Globus pallidus (tissue), 1 donor: Measurements from ENCODE around the gene CEP295NL.
"Not testable (repeated sequence)": the region's sequence is repeated elsewhere in the genome, so short reads cannot be mapped to it uniquely, and the experiment has no call there.

Experiments used
- DNase-seq: peaks from one replicate; pipeline ENCODE4 v3.0.0-alpha.2; 2015; ENCODE audit warnings: low spot score

CEP295NL gene

DNA sequence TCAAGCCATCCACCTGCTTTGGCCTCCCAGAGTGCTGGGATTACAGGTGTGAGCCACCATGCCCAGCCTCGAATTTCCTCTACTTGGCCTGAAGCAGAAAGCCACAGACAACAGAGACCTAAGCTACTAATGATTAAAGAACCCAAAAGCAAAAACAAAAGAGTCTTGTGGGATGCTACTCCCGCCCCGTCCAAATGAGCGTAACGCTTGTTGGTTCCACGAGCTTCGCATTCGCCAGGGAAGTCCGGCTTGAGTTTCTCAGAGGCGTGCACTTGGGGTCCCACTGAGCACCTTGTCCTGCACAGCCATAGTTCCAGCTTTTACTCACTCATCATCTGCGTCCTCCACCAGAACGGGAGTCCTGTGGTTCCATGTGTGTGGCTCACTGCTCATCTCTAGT is 16.0 kb downstream of the CEP295NL start:
- no peak for DNase-seq

DNA sequence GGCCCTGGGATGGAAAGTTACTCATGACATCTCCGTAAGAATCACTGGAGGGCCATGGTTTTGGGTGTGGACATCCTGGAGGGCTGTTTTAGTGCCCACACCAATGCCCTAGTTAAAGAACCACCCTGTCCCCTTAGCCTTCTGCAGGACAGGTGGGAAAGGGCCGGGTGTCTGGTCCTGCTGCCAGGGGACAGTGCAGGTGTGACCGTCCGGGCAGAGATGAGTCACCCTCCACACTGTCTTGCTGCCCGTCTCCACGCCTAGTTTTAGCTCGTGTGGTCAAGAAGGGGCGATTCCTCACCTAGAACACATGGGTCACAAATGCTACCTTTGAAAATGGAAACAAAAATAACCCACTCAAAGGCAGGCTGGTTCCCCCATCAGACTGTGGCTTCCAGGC is 17.0 kb downstream of the CEP295NL start:
- no peak for DNase-seq

DNA sequence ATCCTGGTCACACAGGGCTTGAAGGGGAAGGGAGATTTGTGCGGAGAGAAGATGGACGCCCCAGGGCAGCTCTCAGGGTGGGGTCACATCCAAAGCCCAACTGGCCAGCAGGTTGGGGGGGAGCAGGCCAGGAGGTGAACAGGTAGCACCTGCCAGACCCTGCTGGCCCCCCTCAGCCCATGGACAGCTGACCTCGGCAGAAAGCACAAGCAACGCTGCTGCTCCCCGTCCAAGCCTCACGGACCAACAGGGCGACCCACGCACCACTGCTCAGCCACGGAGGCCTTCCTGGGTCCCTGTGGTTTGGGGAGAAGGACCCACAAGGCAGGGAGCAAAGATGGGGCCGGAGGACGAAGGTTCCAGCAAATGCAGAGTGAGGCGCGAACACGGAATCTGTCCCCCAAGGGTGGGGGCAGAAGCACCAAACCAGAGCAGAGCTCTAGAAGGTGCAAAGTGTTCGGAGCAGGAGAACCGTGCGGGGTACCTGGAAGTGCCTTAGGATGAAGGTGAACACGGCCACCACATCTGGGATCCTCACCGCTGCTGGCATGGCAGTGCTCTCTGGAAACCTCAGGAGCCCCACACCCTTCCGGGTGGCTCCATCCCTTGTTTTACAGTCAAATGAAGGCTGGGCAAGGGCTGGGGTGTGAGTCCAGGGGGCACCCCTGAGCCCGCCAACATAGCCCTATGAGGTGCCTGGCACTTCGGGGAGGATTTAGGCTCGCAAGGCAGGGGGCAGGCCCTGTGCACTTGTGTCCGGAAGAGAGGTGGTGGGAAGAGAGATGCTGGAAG is 17.9 kb downstream of the CEP295NL start:
- DNase-seq = no peak

DNA sequence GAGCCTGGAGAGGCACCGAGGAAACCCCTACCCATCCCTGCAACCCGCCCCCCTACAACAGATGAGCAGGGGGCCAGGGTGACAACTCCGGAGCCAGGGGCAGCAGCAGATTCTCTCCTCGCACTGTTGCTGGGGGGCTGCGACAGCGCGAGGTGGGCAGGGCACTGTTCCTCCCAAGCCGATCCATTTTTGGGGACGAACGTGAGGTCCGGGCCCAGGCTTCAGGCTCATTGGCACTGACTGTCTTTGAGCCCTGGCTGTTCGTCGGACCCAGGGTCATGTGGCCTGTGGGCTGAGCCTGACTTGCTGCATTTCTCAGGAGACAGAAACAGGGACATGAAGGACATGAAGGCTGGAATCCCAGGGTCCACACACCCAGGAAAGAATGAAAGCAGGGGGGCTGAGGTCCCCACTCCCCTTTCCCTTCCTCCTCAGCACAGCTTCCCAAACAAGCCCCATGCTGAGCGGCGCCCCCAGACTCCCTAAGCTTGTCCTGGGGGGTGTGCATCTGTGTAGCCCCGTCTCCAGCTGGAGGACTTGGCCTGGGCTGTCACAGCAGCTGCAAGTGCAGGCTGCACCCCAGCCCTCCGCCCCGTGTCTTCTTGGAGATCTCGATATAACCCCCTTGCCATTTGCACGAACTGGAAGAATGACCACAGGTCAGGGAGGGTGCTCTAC is 18.7 kb downstream of the CEP295NL start:
- DNase-seq = peak; percentile 90

DNA sequence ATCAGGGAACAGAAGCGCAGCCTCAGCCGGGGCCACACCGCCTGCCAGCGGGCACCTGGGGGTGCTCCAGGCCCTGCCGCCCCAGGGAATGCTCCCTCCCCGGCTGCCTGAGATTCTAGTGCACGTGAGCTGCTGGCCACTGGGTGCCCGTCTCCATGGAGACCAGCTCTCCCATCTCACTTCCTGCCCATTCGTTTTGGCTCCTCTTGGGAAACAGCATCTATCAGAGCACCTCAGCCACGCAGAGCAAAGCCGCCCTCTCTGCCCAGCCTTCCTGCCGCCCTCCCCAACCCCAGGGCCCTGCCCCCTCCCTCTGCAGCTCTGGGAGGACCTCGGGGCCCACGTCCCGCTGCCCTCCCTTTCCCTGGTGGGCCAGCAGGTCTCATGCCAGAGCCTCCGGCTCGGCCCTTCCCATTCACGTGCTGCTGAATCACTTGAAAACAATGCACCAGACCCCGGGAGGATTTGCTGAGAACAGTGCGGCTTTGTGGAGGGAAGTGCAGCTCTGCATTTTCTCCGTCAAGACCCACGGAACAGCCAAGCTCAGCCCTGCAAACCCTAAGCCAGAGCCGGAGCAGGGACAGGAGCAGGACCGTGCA is 19.4 kb downstream of the CEP295NL start:
- peak; percentile 97 for DNase-seq

DNA sequence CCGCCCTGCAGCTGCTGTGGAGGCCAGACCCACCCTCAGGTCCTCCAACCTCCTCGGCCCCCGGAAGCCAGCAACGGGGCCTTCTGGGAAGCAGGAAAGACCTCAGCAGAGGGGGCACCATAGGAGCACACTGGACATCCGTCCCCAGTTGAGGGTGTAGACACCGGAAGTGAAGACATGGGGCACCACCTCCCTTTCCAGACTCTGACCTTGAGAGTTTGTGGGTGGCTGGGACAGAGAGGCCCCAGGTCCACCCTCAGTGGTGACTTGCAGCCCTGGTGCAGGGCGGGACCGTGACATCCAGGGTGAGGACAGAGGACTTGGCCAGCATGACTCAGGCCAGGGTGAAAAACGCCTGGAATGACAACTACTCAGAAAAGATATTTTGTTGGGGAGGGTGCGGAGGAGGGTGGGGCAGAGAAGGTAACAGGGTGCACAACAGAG is 19.9 kb downstream of the CEP295NL start:
- DNase-seq = no peak

DNA sequence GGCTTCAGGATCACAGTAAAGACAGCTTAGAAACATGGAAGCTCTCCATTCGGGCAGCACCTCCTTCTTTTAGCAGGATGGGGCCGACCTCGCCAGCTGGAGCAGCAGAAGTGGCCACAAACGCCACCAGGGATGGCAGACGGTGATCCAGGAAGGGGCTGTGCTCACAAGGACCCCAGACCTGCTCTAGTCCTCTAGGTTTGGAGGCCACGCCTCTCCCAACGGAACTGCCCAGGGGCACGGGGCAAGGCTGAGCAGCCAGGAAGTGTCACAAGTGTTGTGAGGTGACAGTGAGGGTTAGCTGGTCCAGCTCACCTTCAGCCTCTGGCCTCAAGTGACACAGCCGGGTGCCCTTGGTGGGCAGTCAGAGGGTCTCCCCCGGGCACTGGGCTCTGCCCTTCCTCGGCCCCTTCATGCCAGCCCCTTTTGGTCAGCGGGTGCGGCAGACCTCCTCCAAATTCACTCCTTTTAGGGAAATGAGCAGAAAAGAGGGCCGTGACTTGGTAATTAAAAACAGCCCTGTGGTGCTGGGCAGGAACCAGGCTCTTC is 20.4 kb downstream of the CEP295NL start:
- DNase-seq = no peak

DNA sequence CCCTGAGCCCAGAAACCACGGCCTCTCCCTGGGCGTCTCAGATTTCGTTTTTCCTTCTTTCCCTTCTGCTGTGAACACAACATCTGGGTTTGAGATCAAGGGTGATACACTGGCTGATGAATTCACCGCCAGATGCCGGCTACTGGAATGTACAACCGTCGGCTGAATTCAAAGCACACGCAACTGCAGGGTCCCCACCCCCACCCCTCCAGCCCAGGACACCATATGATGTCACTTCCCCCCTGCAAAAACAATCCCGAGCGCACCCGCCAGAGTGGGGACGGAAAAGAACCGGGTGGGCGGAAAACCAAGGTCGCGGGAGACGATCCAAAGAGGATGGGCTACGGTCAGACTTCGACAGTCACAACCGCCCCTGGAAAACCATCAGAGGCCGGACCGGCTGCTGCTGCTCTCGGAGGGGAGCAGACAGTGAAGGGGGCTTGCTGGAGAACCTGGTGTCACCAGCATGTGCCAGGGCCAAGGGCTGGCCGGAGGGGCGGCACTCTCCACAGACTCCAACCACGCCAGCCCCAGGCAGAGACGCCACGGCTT is 23.3 kb downstream of the CEP295NL start:
- DNase-seq = no peak

DNA sequence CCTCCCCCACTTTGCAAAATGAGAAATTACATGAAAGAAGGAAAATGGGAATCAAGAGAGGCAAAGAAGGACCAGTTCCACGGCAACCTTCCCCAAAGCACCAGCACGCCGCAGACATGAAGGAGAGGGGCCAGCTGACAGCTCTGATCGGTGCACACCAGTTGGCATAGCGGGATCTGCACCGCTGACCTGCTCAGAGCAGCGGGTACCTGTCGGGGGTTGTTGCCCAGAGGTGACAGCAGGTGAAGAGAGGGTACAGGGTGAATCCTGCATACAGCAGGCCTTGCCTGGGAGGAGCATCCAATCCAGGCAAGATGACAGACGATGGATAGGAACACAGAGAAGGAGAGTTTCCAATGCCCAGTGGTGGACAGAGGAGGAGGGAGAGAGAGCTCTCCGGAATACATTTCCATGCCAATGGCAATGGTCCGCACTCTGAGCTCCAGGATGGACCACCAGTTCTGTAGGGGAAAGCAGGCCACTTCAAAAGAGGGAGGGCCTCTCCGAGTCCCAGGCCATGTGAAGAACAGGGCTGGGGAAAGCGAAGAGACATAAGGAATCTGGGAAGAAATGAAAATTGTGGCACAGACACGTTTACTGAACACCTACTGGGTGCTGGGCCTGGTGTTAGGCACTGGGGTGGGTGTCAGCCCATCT is 24.0 kb downstream of the CEP295NL start:
- no peak for DNase-seq

DNA sequence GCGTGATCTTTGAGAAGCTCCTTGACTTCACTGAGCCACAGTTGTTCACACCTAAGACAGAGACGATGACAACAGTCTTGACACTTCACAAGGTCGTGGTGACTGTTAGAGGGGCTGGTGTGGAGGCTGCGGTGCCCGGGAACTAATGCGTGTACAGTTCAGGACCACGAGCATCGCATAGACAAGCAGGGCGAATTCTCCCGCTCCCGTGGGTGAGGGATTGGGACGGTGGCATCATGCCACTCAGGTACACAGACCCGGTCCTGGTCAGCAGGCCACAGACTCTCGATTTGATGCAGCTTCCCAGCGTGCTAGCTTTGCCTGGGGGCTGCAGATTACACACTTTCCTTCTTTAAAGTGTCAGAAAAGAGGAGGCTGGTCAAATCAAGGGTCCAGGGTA is 24.7 kb downstream of the CEP295NL start:
- no peak for DNase-seq

DNA sequence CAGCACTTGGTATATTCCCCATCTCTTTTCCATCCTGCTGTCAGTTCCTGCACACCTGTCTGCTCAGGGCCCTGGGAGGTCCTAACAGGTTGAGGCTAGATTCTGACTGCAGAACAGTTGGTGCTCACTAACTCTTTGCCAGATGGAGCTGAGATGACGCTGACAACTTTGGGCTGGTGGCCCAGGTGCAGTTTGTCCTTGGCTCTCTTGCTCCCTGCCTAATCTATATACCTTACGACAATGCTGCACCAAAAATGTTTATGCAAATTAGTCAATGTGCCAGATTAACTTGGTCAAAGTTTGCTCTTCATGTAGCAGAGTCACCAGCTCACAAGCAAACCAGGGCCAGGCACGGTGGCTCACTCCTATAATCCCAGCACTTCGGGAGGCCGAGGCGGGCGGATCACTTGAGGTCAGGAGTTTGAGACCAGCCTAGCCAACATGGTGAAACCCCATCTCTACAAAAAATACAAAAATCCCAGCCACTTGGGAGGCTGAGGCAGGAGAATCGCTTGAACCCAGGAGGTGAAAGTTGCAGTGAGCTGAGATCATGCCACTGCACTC is 26.0 kb downstream of the CEP295NL start:
- DNase-seq = not testable (repeated sequence)

DNA sequence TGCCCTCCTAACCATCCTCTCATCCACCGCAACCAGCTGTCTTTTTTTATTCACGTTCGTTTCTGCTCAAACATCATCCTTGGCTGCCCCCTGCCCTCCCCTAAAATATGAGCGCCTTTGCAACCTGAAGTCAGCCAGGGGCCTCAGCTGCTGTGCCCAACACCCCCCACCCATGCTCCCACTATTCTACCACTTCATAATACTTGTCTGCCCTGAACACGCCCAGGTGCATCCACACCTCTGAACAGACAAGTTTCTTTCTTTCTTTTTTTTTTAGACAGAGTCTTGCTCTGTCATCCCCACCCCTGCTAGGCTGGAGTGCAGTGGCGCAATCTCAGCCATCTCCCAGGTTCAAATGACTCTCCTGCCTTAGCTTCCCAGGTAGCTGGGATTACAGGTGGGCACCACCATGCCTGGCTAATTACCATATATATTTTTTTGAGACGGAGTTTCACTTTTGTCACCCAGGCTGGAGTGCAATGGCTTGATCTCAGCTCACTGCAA is 26.9 kb downstream of the CEP295NL start:
- DNase-seq = no peak

DNA sequence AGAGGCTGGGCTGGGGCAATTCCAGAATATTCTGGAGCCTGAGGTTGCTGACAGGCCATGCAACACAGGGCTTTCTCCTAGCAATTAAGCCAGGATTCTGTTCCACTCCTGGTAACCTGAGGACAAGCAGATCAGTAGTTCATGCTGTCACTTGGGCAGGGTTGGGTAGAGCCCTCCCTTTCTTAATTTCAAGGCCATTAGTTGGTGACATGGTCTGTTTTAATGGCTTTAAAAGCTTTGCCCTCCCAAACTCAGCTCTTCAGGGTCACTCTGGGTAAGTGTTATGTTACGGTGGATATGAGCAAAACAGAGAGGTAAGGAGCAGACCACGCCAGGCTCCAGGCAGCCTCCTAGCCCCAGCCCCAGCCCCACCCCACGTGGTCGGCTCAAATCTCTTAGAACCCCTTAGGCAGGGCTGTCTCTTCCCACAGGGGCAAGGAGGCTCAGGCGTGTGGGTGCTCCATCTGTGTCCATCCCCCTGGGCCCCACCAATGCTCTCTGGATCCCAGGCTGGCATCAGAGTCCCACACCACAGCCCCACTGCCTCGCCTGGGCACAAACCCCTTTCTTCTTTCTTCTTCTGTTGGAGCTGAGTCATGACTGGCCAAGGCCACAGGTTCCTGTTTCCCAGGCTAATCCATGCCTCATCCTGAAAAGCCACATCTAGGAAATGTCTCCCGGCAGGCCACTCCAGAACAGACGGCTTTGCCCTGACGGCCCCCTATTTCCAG is 27.5 kb downstream of the CEP295NL start:
- no peak for DNase-seq

DNA sequence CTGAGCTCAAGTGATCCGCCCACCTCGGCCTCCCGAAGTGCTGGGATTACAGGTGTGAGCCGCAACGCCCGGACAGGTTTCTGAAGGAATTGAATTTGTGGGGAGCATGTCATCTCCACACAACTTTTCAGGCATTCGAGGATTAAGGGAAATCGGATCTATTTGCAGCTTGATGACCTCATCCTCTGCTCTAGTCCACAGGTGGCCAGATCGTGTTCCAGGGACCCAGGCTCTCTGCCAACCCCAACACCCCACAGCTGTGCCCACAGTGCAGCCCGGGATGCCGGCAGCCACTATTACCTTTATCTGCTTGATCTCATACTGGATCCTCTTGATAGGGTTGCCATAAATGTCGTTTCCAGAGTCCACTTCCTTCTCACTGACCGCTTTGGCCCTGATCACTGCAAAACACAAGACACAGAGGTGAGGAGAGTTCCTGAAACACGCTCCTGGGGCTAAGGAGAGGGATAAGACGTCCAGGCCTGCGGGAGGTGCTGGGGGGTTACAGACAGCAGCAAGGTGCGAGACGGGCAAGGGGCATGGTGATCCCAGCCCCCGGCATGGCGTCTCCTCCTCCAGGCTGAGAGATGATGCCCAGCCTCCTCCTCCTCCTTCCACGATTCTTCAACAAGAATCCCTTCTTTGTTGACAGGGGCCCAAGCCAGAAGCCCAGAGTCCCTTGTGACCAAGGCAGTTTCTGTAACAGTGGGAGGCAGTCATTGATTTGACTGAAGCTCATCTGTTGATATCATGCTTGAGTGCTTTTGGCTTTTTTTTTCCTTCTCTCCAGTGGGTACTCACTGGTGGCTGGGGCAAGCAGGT is 29.3 kb downstream of the CEP295NL start:
- DNase-seq = peak; percentile 90

DNA sequence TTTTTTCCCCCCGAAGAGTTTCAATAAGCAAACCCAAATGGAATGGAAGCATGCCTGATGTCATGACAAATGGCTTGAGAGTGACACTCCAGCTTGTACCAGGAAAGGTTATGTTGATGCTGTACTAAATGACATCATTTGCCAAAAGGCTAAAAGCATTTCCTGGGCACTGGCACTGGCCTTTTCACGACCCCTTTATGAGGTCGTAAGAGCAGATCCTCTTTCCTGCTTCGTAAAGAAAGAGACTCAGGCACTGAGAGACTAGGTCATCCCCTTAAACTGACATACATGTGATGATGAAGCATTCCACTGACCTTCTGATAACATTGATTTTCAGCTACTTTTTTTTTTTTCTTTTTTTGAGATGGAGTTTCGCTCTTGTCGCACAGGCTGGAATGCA is 30.5 kb downstream of the CEP295NL start:
- no peak for DNase-seq

DNA sequence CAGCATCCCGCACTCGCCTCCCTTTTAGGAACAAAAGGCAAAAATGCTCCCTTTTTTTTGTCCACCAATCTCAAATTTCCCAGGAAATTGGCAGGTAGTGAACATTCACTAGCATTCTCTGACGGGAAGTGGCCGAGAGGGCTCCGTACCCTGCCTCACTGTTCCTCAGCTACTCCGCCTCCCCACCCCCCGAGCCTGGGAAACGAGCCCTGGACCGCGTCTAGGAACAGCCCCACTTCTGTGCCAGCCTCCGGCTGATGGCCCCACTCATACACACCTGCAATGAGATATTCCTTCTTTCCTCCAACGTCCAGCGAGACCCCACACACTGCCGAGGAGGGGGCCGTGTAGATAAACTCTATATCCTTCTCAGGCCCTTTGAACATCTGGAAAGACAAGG is 32.4 kb downstream of the CEP295NL start:
- no peak for DNase-seq

DNA sequence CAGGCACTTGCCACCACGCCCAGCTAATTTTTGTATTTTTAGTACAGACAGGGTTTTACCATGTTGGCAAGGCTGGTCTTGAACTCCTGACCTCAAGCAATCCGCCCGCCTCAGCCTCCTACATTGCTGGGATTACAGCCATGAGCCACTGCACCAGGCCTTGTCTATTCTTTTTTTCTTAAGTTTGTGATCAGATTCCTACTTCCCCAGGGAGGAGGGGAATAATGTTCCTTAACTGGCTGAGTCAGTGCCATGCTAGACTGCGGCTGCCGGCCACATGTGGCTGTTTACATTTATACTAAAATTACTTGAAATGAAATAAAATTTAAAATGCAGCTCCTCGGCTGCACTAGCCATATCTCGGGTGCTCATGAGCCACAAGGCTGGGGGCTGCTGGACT is 34.6 kb downstream of the CEP295NL start:
- no peak for DNase-seq

DNA sequence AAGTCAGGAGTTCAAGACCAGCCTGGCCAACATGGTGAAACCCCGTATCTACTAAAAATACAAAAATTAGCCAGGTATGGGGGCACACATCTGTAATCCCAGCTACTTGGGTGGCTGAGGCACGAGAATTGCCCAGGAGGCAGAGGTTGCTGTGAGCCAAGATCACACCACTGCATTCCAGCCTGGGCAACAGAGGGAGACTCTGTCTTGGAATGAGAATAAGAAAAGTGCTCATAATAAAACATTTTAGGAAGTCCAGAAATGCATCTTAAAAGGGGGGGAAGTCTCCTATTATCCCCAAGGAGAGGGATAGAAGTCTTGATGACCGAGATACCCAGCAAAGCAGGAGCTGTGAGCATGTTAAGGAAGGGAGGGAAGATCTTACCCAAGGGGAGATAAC is 36.0 kb downstream of the CEP295NL start:
- not testable (repeated sequence) for DNase-seq

DNA sequence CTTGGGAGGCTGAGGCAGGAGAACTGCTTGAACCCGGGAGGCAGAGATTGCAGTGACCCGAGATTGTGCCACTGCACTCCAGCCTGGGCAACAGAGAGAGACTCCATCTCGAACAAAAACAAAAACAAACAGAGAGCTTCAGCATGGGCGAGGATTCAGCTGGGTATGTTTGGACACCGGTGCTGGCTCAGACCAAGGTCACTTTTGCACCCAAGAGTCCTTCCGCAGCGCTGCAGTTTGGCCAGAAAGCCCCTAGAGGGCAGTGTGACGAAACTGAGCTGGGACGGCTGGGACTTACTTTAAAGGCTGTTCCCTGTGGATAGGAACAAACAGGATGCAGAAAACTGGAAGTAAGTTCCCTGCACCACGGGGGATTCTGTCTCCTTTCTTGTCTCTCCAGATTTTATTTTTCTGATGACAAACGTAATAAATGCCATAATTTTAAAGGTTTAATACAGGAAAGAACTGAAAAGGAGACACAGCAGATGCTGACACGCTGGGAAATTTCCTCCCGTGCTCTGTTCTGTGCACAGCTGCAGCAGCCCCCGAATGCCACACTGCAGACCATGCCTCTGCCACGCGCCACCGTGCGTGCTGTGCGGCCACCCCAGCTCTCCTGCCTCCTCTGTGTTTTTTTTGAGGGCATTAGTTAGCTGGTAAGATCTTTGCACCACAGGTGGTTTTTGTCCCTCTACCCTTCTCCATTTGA is 37.2 kb downstream of the CEP295NL start:
- DNase-seq = peak; percentile 91
